ENCODE results near the gene POLR2E.

- TF ChIP-seq, protein P1, sequence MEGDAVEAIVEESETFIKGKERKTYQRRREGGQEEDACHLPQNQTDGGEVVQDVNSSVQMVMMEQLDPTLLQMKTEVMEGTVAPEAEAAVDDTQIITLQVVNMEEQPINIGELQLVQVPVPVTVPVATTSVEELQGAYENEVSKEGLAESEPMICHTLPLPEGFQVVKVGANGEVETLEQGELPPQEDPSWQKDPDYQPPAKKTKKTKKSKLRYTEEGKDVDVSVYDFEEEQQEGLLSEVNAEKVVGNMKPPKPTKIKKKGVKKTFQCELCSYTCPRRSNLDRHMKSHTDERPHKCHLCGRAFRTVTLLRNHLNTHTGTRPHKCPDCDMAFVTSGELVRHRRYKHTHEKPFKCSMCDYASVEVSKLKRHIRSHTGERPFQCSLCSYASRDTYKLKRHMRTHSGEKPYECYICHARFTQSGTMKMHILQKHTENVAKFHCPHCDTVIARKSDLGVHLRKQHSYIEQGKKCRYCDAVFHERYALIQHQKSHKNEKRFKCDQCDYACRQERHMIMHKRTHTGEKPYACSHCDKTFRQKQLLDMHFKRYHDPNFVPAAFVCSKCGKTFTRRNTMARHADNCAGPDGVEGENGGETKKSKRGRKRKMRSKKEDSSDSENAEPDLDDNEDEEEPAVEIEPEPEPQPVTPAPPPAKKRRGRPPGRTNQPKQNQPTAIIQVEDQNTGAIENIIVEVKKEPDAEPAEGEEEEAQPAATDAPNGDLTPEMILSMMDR (IDR thresholded peaks at IDR 0.05), result no peak
- no peak for TF ChIP-seq POLR2A (IDR thresholded peaks at IDR 0.05)
- no peak for TF ChIP-seq POLR2AphosphoS5 (IDR thresholded peaks at IDR 0.05)
- no peak for TF ChIP-seq EP300 (IDR thresholded peaks at IDR 0.05)
Measured at GRCh38 chr19:1085053-1085658, 10.0 kb downstream of the POLR2E start.
